Activated B cell treated with CpG ODN at 0.5 μM for 24 hours (primary cell): Measurements from ENCODE around the gene GUCY2F. TPM values are rescaled to one million over a fixed set of nuclear protein-coding genes. Genes with fewer than 3 reads are reported as not detected.

Experiments used
- ATAC-seq: fragments of 200-7000 bp; cut with Tn5 transposase; one replicate; pipeline ENCODE4 v1.10.0; 2021; ENCODE audit warnings: low read depth, mild to moderate bottlenecking, moderate library complexity
- CTCF ChIA-PET: fragments of 350-600 bp; sonication (Branson Sonifier 250); formaldehyde crosslinking; loops from one replicate; lab custom pipeline; 2021; ENCODE audit warnings: antibody characterized with exemption; lab: Charles Lee
- POLR2A ChIA-PET: fragments of 350-600 bp; sonication (Branson Sonifier 250); formaldehyde crosslinking; loops from one replicate; lab custom pipeline; 2021; ENCODE audit warnings: antibody characterized with exemption; lab: Charles Lee
- DNase-seq: peaks from one replicate; pipeline ENCODE4 v3.0.0; 2022
- H3K27ac Mint-ChIP-seq: one replicate; pipeline ENCODE4 v1.8.0; 2020; ENCODE audit warnings: mixed read lengths
- H3K27me3 Mint-ChIP-seq: one replicate; pipeline ENCODE4 v1.8.0; 2021; ENCODE audit warnings: mixed read lengths
- H3K36me3 Mint-ChIP-seq: one replicate; pipeline ENCODE4 v1.8.0; 2021; ENCODE audit warnings: low read depth, mixed read lengths
- H3K4me1 Mint-ChIP-seq: one replicate; pipeline ENCODE4 v1.8.0; 2021; ENCODE audit warnings: mixed read lengths
- H3K4me3 Mint-ChIP-seq: one replicate; pipeline ENCODE4 v1.8.0; 2020; ENCODE audit warnings: mild to moderate bottlenecking, mixed read lengths
- H3K9me3 Mint-ChIP-seq: one replicate; pipeline ENCODE4 v1.8.0; 2020; ENCODE audit warnings: mixed read lengths
- CTCF ChIP-seq: fragments of 200-600 bp; IDR thresholded peaks from one replicate; pipeline ENCODE4 v1.8.0; 2022; ENCODE audit warnings: antibody characterized with exemption, mild to moderate bottlenecking
- intact Hi-C: fragments of 100-400 bp; cut with micrococcal nuclease; formaldehyde crosslinking; loops from one replicate; pipeline ENCODE4 v1.15.1; 2024
- total RNA-seq: library from RNA; stranded (reverse); gene quantifications from 2 replicates; pipeline ENCODE4 v1.2.3, GENCODE V29; 2022

The GUCY2F gene
- total RNA-seq, 1 donor from 2014 or later, result not detected

GRCh38 chrX:109344101-109344500, 137.8 kb downstream of the GUCY2F start:
- TF ChIP-seq CTCF, result no peak
- Mint-ChIP-seq H3K4me3 (no peak overlapping the region), H3K4me1 (no peaks in the 10 kb centered on the region), H3K9me3 (no peaks in the 10 kb centered on the region), H3K36me3 (no peaks in the 10 kb centered on the region), H3K27ac (no peak overlapping the region), H3K27me3 (no peaks in the 10 kb centered on the region)
- ChIA-PET POLR2A (no interaction called here), CTCF (no interaction called here)
- ATAC-seq (no peak), DNase-seq (no peak)
- intact Hi-C loops, result no loop called here

- ATAC-seq (no peak), DNase-seq (no peak)
- Mint-ChIP-seq H3K9me3 (no peaks in the 10 kb centered on the region), H3K27ac (no peak overlapping the region), H3K4me3 (no peak overlapping the region), H3K27me3 (no peaks in the 10 kb centered on the region), H3K36me3 (no peaks in the 10 kb centered on the region), H3K4me1 (no peaks in the 10 kb centered on the region)
- intact Hi-C loops, result no loop called here
- POLR2A ChIA-PET, result no interaction called here
- TF ChIP-seq CTCF, result no peak
- CTCF ChIA-PET, result no interaction called here
Observed at GRCh38 chrX:109343671-109344070, 138.2 kb downstream of the GUCY2F start.

- no peak for TF ChIP-seq CTCF
- ChIA-PET CTCF (no interaction called here), POLR2A (no interaction called here)
- intact Hi-C loops, result no loop called here
- no peaks in the 10 kb centered on the region for H3K4me1 Mint-ChIP-seq
- no peak overlapping the region for H3K27ac Mint-ChIP-seq
- no peaks in the 10 kb centered on the region for H3K27me3 Mint-ChIP-seq
- no peak overlapping the region for H3K4me3 Mint-ChIP-seq
- H3K9me3 Mint-ChIP-seq, result peaks cover 7% of the 10 kb centered on the region
- ATAC-seq (no peak), DNase-seq (no peak)
- H3K36me3 Mint-ChIP-seq, result no peaks in the 10 kb centered on the region
Observed at GRCh38 chrX:109336141-109336540, 145.7 kb downstream of the GUCY2F start.

GRCh38 chrX:109327251-109327650, 154.6 kb downstream of the GUCY2F start:
- intact Hi-C loops, result no loop called here
- no peaks in the 10 kb centered on the region for H3K36me3 Mint-ChIP-seq
- H3K27me3 Mint-ChIP-seq, result no peaks in the 10 kb centered on the region
- ATAC-seq, result no peak
- no peak for TF ChIP-seq CTCF
- DNase-seq, result no peak
- no peaks in the 10 kb centered on the region for H3K4me1 Mint-ChIP-seq
- H3K9me3 Mint-ChIP-seq, result peaks cover 5% of the 10 kb centered on the region
- H3K27ac Mint-ChIP-seq, result no peak overlapping the region
- H3K4me3 Mint-ChIP-seq, result no peak overlapping the region
- POLR2A ChIA-PET, result no interaction called here
- CTCF ChIA-PET, result no interaction called here

Other genes starting within 250 kb of the GUCY2F start
- gene NXT2, start 54.8 kb upstream of the GUCY2F start, total RNA-seq, result 9.7 and 12.8 TPM in 2 replicates
- gene KCNE5, start 143.1 kb upstream of the GUCY2F start, total RNA-seq, result 0.40 and 0.42 TPM in 2 replicates